HepG2 (cell line): ENCODE results near the gene SAMM50. TPM values are rescaled to one million over a fixed set of nuclear protein-coding genes. Genes with fewer than 3 reads are reported as not detected.

ENCODE experiments used
- EZH2 ChIP-seq: conservative IDR thresholded peaks from 2 replicates; pipeline ENCODE4 v1.6.1; 2012; ENCODE audit warnings: mild to moderate bottlenecking, low read depth, low read length, moderate library complexity
- FOSL2 ChIP-seq: sonication (generic); formaldehyde crosslinking; IDR thresholded peaks from 2 replicates; pipeline ENCODE4 v1.4.0; 2020; ENCODE audit warnings: missing genetic modification reagents
- ISL2 ChIP-seq: sonication (generic); formaldehyde crosslinking; IDR thresholded peaks from 2 replicates; pipeline ENCODE4 v1.5.0; 2020; ENCODE audit warnings: missing genetic modification reagents
- KDM5B ChIP-seq: sonication (generic); formaldehyde crosslinking; IDR thresholded peaks from 2 replicates; pipeline ENCODE4 v1.4.0; 2020; ENCODE audit warnings: missing genetic modification reagents, mild to moderate bottlenecking, borderline replicate concordance
- MAFF ChIP-seq: IDR thresholded peaks from 2 replicates; pipeline ENCODE4 v1.6.1; 2011; ENCODE audit warnings: low read depth, low read length, improper control_type of control experiment
- MED1 ChIP-seq: sonication (generic); formaldehyde crosslinking; IDR thresholded peaks from 2 replicates; pipeline ENCODE4 v1.4.0; 2020; ENCODE audit warnings: missing genetic modification reagents
- PPARG ChIP-seq: conservative IDR thresholded peaks from 2 replicates; pipeline ENCODE4 v1.6.1; 2016; ENCODE audit warnings: missing biosample characterization, missing genetic modification reagents
- TBP ChIP-seq: sonication (generic); formaldehyde crosslinking; IDR thresholded peaks from 2 replicates; pipeline ENCODE4 v1.5.0; 2020; ENCODE audit warnings: missing genetic modification reagents
- ZFP36L1 ChIP-seq: sonication (generic); formaldehyde crosslinking; IDR thresholded peaks from 2 replicates; pipeline ENCODE4 v1.8.0; 2022; ENCODE audit warnings: mild to moderate bottlenecking, missing genetic modification reagents, moderate library complexity
- ZNF30 ChIP-seq: sonication (generic); formaldehyde crosslinking; IDR thresholded peaks from 2 replicates; pipeline ENCODE4 v1.5.0; 2020; ENCODE audit warnings: mild to moderate bottlenecking, missing genetic modification reagents
- ZNF570 ChIP-seq: sonication (generic); formaldehyde crosslinking; IDR thresholded peaks from 2 replicates; pipeline ENCODE4 v1.4.0; 2020; ENCODE audit warnings: mild to moderate bottlenecking, missing genetic modification reagents, borderline replicate concordance
- ZNF747 ChIP-seq: sonication (generic); formaldehyde crosslinking; IDR thresholded peaks from 2 replicates; pipeline ENCODE4 v1.8.1; 2023; ENCODE audit warnings: missing genetic modification reagents, mild to moderate bottlenecking, borderline replicate concordance
- polyA plus RNA-seq, 8 experiments: library from polyadenylated mRNA; depleted of rRNA in 3 of 8; stranded (reverse) in 7 of 8; unstranded in 1 of 8; fragments of >200 nt; fragmentation: Illumina TruSeq in 4 of 8; extraction: Trizol in 4 of 8; gene quantifications; 2 replicates each; pipeline versions ENCODE4 v1.2.1 to v1.2.3, GENCODE V29; 2011 to 2016; ENCODE audit warnings: low read depth in 4 of 8, missing spikeins in 1 of 8, mixed read lengths in 1 of 8; ENCODE audit not compliant: insufficient read depth in 1 of 8
- total RNA-seq, 5 experiments: library from RNA; depleted of rRNA; stranded (reverse); fragments of >200 nt; fragmentation: Illumina TruSeq; extraction: Trizol; gene quantifications; 2 replicates each; pipeline ENCODE4 v1.2.3, GENCODE V29; 2016; ENCODE audit warnings: low read depth in 1 of 5
- TF ChIP-seq, protein P1 (sequence below): sonication (generic); formaldehyde crosslinking; conservative IDR thresholded peaks from 2 replicates; pipeline ENCODE4 v1.4.0; 2020; ENCODE audit warnings: missing genetic modification reagents
- TF ChIP-seq, protein P2 (sequence below): sonication (generic); formaldehyde crosslinking; IDR thresholded peaks from 2 replicates; pipeline ENCODE4 v1.5.0; 2020; ENCODE audit warnings: missing genetic modification reagents
- TF ChIP-seq, protein P3 (sequence below): sonication (generic); formaldehyde crosslinking; IDR thresholded peaks from 2 replicates; pipeline ENCODE4 v1.5.1; 2020; ENCODE audit warnings: mild to moderate bottlenecking, missing genetic modification reagents, moderate library complexity
- TF ChIP-seq, protein P4 (sequence below): IDR thresholded peaks from 2 replicates; pipeline ENCODE4 v1.6.1; 2016; ENCODE audit warnings: mild to moderate bottlenecking
- TF ChIP-seq, protein P5 (sequence below): sonication (generic); formaldehyde crosslinking; IDR thresholded peaks from 2 replicates; pipeline ENCODE4 v1.5.0; 2020; ENCODE audit warnings: missing genetic modification reagents
- TF ChIP-seq, protein P6 (sequence below): sonication (generic); formaldehyde crosslinking; IDR thresholded peaks from 2 replicates; pipeline ENCODE4 v1.4.0; 2020; ENCODE audit warnings: missing genetic modification reagents

SAMM50 gene
- total and polyA plus RNA-seq, 2 of the 13 experiments (the other 11 are each of a cell fraction or from before 2014, with no cell fraction given) = 34.7 to 63.4 TPM

DNA sequence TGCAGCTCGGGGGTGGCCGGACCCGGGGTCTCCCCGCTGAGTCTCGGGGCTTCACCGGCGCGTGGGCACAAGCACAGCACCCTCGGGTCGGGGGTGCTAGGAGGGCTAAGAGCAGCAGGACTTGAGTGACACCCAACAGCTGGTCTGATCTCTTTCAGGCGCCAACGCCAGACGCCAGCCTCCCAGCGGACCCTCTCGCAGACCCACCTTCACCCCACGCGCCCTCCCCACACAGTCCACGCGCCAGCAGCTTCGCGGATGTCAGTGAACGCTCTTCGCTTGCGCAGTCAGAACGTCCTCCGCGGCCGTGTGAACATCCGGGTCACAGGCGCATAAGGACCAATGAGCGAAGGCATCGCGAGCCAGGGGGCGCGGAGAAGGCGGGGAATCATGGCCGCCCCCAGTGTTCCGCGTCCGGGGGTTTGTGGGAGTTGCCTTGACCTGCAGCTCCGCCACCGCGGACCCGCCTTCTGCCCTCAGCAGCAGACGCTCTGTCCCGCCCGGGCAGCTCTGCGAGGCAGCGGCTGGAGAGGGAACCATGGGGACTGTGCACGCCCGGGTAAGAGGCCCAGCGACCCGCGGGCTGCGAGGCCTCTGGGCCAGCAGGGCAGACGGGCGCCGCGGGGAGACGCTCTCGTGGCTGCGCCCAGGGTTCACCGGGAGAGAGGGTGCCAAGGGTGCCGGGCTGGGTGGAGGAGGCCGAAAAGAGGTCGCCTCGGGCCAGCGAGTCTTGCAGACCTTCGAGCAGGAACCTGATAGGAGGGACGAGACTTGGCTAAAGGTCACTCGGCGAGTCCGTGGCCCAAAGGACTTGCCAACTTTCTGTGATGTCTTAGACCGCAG is at the start of gene SAMM50 (continued):
- TF ChIP-seq, protein P1, sequence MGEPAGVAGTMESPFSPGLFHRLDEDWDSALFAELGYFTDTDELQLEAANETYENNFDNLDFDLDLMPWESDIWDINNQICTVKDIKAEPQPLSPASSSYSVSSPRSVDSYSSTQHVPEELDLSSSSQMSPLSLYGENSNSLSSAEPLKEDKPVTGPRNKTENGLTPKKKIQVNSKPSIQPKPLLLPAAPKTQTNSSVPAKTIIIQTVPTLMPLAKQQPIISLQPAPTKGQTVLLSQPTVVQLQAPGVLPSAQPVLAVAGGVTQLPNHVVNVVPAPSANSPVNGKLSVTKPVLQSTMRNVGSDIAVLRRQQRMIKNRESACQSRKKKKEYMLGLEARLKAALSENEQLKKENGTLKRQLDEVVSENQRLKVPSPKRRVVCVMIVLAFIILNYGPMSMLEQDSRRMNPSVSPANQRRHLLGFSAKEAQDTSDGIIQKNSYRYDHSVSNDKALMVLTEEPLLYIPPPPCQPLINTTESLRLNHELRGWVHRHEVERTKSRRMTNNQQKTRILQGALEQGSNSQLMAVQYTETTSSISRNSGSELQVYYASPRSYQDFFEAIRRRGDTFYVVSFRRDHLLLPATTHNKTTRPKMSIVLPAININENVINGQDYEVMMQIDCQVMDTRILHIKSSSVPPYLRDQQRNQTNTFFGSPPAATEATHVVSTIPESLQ (CRISPR knock-in tag) = no peak
- TF ChIP-seq ZNF30 (CRISPR knock-in tag) (peak; percentile 74; the same call in 1 of the 2 replicates), KDM5B (CRISPR knock-in tag) (peak; percentile 84), ZFP36L1 (CRISPR knock-in tag) (peak; percentile 52; the same call in 1 of the 2 replicates), ISL2 (CRISPR knock-in tag) (peak; percentile 57; the same call in 1 of the 2 replicates), TBP (CRISPR knock-in tag) (no peak), EZH2 (no peak), FOSL2 (CRISPR knock-in tag) (0 out of 2 replicates have a peak, but pooled peaks have one; percentile 27), MAFF (no peak), ZNF747 (CRISPR knock-in tag) (peak; percentile 45; the same call in 1 of the 2 replicates), PPARG (CRISPR knock-in tag) (peak; percentile 50; the same call in 1 of the 2 replicates), MED1 (CRISPR knock-in tag) (peak; percentile 54; the same call in 1 of the 2 replicates), ZNF570 (CRISPR knock-in tag) (no peak)
- TF ChIP-seq, protein P2, sequence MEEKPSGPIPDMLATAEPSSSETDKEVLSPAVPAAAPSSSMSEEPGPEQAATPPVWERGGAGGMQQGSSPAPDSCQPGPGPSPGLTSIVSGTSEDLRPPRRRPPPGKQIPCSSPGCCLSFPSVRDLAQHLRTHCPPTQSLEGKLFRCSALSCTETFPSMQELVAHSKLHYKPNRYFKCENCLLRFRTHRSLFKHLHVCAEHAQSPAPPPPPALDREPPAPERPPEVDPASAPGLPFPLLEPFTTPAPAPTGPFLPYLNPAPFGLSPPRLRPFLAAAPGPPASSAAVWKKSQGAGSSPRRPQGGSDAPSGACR (CRISPR knock-in tag) = peak; percentile 97
- TF ChIP-seq, protein P3, sequence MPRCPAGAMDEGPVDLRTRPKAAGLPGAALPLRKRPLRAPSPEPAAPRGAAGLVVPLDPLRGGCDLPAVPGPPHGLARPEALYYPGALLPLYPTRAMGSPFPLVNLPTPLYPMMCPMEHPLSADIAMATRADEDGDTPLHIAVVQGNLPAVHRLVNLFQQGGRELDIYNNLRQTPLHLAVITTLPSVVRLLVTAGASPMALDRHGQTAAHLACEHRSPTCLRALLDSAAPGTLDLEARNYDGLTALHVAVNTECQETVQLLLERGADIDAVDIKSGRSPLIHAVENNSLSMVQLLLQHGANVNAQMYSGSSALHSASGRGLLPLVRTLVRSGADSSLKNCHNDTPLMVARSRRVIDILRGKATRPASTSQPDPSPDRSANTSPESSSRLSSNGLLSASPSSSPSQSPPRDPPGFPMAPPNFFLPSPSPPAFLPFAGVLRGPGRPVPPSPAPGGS (CRISPR knock-in tag) = no peak
- TF ChIP-seq, protein P4, sequence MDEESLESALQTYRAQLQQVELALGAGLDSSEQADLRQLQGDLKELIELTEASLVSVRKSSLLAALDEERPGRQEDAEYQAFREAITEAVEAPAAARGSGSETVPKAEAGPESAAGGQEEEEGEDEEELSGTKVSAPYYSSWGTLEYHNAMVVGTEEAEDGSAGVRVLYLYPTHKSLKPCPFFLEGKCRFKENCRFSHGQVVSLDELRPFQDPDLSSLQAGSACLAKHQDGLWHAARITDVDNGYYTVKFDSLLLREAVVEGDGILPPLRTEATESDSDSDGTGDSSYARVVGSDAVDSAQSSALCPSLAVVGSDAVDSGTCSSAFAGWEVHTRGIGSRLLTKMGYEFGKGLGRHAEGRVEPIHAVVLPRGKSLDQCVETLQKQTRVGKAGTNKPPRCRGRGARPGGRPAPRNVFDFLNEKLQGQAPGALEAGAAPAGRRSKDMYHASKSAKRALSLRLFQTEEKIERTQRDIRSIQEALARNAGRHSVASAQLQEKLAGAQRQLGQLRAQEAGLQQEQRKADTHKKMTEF (CRISPR knock-in tag) = peak; percentile 73; the same call in 1 of the 2 replicates
- TF ChIP-seq, protein P5, sequence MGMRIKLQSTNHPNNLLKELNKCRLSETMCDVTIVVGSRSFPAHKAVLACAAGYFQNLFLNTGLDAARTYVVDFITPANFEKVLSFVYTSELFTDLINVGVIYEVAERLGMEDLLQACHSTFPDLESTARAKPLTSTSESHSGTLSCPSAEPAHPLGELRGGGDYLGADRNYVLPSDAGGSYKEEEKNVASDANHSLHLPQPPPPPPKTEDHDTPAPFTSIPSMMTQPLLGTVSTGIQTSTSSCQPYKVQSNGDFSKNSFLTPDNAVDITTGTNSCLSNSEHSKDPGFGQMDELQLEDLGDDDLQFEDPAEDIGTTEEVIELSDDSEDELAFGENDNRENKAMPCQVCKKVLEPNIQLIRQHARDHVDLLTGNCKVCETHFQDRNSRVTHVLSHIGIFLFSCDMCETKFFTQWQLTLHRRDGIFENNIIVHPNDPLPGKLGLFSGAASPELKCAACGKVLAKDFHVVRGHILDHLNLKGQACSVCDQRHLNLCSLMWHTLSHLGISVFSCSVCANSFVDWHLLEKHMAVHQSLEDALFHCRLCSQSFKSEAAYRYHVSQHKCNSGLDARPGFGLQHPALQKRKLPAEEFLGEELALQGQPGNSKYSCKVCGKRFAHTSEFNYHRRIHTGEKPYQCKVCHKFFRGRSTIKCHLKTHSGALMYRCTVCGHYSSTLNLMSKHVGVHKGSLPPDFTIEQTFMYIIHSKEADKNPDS = no peak
- TF ChIP-seq, protein P6, sequence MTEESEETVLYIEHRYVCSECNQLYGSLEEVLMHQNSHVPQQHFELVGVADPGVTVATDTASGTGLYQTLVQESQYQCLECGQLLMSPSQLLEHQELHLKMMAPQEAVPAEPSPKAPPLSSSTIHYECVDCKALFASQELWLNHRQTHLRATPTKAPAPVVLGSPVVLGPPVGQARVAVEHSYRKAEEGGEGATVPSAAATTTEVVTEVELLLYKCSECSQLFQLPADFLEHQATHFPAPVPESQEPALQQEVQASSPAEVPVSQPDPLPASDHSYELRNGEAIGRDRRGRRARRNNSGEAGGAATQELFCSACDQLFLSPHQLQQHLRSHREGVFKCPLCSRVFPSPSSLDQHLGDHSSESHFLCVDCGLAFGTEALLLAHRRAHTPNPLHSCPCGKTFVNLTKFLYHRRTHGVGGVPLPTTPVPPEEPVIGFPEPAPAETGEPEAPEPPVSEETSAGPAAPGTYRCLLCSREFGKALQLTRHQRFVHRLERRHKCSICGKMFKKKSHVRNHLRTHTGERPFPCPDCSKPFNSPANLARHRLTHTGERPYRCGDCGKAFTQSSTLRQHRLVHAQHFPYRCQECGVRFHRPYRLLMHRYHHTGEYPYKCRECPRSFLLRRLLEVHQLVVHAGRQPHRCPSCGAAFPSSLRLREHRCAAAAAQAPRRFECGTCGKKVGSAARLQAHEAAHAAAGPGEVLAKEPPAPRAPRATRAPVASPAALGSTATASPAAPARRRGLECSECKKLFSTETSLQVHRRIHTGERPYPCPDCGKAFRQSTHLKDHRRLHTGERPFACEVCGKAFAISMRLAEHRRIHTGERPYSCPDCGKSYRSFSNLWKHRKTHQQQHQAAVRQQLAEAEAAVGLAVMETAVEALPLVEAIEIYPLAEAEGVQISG = peak; percentile 96
